ENCODE measurements around the gene METTL8.

- TF ChIP-seq YY1 (IDR thresholded peaks at IDR 0.05; ENCODE audit: insufficient read depth, insufficient read length) (no peak), ZNF274 (IDR thresholded peaks at IDR 0.05; ENCODE audit: low read depth, low read length) (no peak), SUZ12 (IDR thresholded peaks at IDR 0.05; ENCODE audit: extremely low read depth, insufficient read depth, insufficient read length) (no peak)
Measured at GRCh38 chr2:171434013-171434989, 511 bp upstream of the METTL8 start, which contains the start of gene DCAF17.

All from NT2/D1 (cell line).